GM18526 (cell line): ENCODE measurements around the gene NREP.

Experiments
- POLR2A ChIP-seq: IDR thresholded peaks from 3 replicates; pipeline ENCODE4 v1.6.1; 2011; ENCODE audit not compliant: insufficient read length; ENCODE audit errors: extremely low read depth

Gene NREP

DNA sequence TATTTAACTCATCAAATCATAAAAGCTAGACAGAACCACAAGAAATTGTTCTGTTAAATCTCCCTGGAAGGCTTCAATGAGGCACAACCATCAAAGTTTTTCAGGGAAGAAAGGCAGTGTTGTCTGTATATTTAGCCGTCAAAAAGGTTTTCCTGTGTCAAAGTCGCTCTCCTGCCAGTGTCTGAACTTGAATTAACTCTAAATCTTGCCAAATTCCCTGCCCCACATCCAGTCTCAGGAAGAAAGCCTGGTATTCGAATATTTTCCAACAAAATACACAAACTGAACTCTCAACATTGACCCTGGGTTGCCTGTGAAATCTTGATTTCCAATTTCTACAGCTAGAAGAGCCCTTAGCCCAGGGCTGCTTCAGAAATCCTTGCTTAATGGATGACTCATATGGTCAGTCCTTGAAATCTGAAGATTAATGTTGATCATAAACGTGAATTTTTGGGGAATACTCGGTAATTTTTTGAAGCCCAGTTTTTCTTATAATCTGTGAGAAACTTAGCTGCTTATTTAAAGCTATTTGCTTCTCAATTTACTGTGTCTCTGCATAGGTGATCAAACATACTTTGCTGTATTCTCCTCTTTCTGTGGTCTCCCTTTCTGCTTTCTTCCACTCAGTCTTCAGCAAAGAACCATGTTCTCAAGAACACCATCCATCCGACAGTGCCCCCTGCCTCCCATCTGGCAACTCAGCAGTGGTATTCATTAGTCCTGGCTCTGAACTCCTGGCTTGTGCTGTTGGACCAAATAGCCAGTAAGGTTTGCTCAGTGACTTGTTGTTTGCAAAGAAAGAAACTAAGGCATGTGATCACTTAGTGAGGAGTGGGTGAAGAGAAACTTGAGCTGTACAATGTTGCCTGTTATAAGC, 58.9 kb downstream of the NREP start:
- no peak for TF ChIP-seq POLR2A

DNA sequence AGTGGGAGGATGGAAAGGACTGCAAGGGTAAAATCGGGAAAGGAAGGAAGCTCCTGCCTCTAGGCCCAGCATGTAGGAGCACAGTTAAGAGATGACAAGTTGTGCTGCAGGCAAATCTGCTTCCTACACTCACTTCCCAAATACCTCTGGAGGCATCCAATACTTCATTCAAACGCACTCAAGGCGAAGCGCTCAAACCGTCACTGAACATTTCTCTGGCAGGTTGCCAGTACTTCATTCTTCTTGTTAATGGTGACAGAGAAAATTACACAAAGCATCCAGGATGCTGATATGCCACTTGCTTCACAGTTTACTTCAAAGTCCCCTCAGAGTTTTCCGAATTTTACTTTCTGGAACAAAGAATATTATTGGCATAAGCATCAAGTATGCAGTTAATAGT, 59.8 kb downstream of the NREP start:
- no peak for TF ChIP-seq POLR2A

DNA sequence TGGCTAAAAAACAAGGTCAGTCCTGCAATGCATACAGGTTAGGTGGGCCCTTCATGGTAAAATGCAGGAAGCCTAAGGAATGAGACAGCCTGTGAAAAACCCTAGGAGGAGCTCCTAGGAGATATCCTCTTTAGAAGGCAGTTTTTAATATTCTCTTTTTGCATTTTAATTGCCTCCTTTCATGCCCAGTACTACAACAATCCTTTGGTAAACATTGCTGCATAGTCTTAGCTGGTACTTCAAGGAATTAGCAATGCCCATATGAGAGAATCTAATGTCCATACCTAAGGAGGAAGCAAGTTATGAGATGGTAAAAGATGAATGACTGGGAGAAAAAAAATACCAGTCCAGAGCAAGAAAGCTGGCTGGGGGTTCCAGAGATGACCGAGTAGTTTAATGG, 61.0 kb downstream of the NREP start:
- TF ChIP-seq POLR2A, result no peak

DNA sequence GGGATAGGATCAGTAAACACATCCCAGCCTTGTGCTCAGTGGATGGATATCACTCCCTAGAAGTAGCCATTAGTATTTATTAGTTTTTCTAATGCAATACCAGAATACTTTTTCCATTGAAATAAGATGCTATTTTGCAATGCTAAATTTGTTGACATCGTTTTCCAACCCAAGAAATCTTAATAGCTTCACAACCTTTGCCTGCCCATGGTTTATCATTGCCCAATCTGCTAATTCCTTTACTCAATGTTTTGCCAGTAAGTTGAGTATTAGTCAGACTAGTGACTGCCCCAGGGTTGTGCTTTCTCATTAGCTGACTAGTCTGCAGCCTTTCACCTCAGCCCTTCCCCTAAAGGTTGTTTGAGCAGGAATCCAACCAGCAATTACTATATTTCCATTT, 62.9 kb downstream of the NREP start:
- no peak for TF ChIP-seq POLR2A

- no peak for TF ChIP-seq POLR2A
Observed at GRCh38 chr5:111691914-111692313, 65.1 kb downstream of the NREP start.

GRCh38 chr5:111691508-111691907, 65.5 kb downstream of the NREP start:
- TF ChIP-seq POLR2A, result no peak

- TF ChIP-seq POLR2A, result no peak
Observed at GRCh38 chr5:111689357-111689935, 67.5 kb downstream of the NREP start.

GRCh38 chr5:111685969-111686368, 71.0 kb downstream of the NREP start:
- no peak for TF ChIP-seq POLR2A

DNA sequence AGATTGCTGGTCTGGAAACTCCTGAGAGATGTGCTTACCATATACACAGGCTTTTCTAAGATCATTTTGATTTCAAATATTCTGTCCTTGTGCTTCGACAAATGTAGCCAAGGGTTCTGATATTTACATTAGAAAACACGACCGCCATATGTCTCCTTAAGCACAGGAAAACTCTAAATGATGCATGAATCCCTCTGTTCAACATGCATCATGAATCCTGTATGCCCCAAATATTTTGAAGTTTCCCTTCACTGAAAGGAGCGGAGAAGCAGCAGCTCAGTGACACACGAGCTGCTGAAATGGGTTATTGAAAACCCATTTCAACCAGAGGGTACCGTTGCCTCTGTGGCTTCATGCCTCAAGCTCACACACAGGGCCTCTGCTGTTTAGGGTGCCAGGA, 74.4 kb downstream of the NREP start:
- TF ChIP-seq POLR2A, result no peak

GRCh38 chr5:111682121-111682520, 74.9 kb downstream of the NREP start:
- TF ChIP-seq POLR2A, result no peak

GRCh38 chr5:111681414-111682120, 75.4 kb downstream of the NREP start:
- TF ChIP-seq POLR2A, result no peak

GRCh38 chr5:111680737-111681413, 76.1 kb downstream of the NREP start:
- TF ChIP-seq POLR2A, result no peak

GRCh38 chr5:111679611-111680010, 77.4 kb downstream of the NREP start:
- no peak for TF ChIP-seq POLR2A
